OCI-LY7 (cell line): Measurements from ENCODE around the gene TAMM41. TPM values are rescaled to one million over a fixed set of nuclear protein-coding genes. Genes with fewer than 3 reads are reported as not detected.
"Not testable (repeated sequence)": the region's sequence is repeated elsewhere in the genome, so short reads cannot be mapped to it uniquely, and the experiment has no call there.

ENCODE experiments used
- BruUV-seq: library from RNA; stranded (reverse); fragments of 400-500 nt; replicated peaks from 2 replicates; lab custom pipeline; 2021; lab: Mats Ljungman, UMichigan
- CTCF ChIA-PET: fragments of 300-600 bp; sonication (Branson Sonifier 250); formaldehyde crosslinking; loops from one replicate; lab custom pipeline; 2022; ENCODE audit warnings: antibody characterized with exemption; ENCODE audit not compliant: unreplicated experiment; lab: Charles Lee
- POLR2A ChIA-PET: fragments of 300-600 bp; sonication (Branson Sonifier 250); formaldehyde crosslinking; loops from one replicate; lab custom pipeline; 2022; ENCODE audit warnings: antibody characterized with exemption; lab: Charles Lee
- DNase-seq: peaks from one replicate; pipeline ENCODE4 v3.0.0-alpha.2; 2015; ENCODE audit warnings: low spot score
- H2AFZ ChIP-seq: fragments of 200-600 bp; sonication (generic), shearing (Covaris generic); 2 replicates; pipeline ENCODE4 v1.6.1; 2014; ENCODE audit warnings: mild to moderate bottlenecking, antibody characterized with exemption, low read length, moderate library complexity
- H3K27ac ChIP-seq: fragments of 200-600 bp; sonication (generic); 2 replicates; pipeline ENCODE4 v1.5.1; 2014; ENCODE audit warnings: mixed run types, low read depth, mild to moderate bottlenecking, moderate library complexity, low read length, inconsistent platforms; ENCODE audit not compliant: poor library complexity, severe bottlenecking
- H3K36me3 ChIP-seq: fragments of 200-600 bp; sonication (generic); 2 replicates; pipeline ENCODE4 v1.6.1; 2014; ENCODE audit warnings: mild to moderate bottlenecking, antibody characterized with exemption, low read length, moderate library complexity, mixed read lengths; ENCODE audit not compliant: insufficient read depth
- H3K4me1 ChIP-seq: fragments of 200-600 bp; sonication (generic); 2 replicates; pipeline ENCODE4 v1.5.1; 2014; ENCODE audit warnings: mild to moderate bottlenecking, low read length; ENCODE audit not compliant: insufficient read depth, poor library complexity, severe bottlenecking
- H3K4me2 ChIP-seq: fragments of 200-600 bp; sonication (generic); 2 replicates; pipeline ENCODE4 v1.6.1; 2014; ENCODE audit warnings: mild to moderate bottlenecking, low read length
- H3K4me3 ChIP-seq: fragments of 200-600 bp; sonication (generic); 2 replicates; pipeline ENCODE4 v1.5.1; 2014; ENCODE audit warnings: mild to moderate bottlenecking, low read depth, low read length; ENCODE audit not compliant: poor library complexity, severe bottlenecking
- H3K79me2 ChIP-seq: fragments of 200-600 bp; sonication (generic); 2 replicates; pipeline ENCODE4 v1.6.1; 2016; ENCODE audit warnings: low read depth, mild to moderate bottlenecking, low read length, moderate library complexity, mixed read lengths; ENCODE audit not compliant: insufficient read depth
- H3K9me2 ChIP-seq: fragments of 200-600 bp; sonication (generic); 2 replicates; pipeline ENCODE4 v1.6.1; 2016; ENCODE audit warnings: mild to moderate bottlenecking, low read length, mixed read lengths; ENCODE audit not compliant: insufficient read depth
- H3K9me3 ChIP-seq: fragments of 200-600 bp; sonication (generic); 2 replicates; pipeline ENCODE4 v1.6.1; 2014; ENCODE audit warnings: mild to moderate bottlenecking, mixed run types, low read length, mixed read lengths
- H4K20me1 ChIP-seq: fragments of 200-600 bp; sonication (generic); 2 replicates; pipeline ENCODE4 v1.6.1; 2014; ENCODE audit warnings: mild to moderate bottlenecking, antibody characterized with exemption, low read length, moderate library complexity, mixed read lengths; ENCODE audit not compliant: insufficient read depth
- CTCF ChIP-seq: fragments of 200-600 bp; sonication (generic); conservative IDR thresholded peaks from 2 replicates; pipeline ENCODE4 v1.5.1; 2014; ENCODE audit warnings: mild to moderate bottlenecking, antibody characterized with exemption, low read length, moderate library complexity, mixed read lengths
- EZH2phosphoT487 ChIP-seq: fragments of 200-600 bp; sonication (generic); IDR thresholded peaks from 2 replicates; pipeline ENCODE4 v1.6.1; 2018; ENCODE audit warnings: low read depth, borderline replicate concordance, mild to moderate bottlenecking, mixed run types, antibody characterized with exemption, low read length, moderate library complexity, mixed read lengths
- intact Hi-C: fragments of 100-400 bp; cut with micrococcal nuclease; formaldehyde crosslinking; loops from one replicate; pipeline ENCODE4 v1.10.0; 2022; ENCODE audit not compliant: unreplicated experiment
- small RNA-seq: library from RNA; depleted of rRNA; stranded (forward); fragments of <200 nt; gene quantifications from one replicate; pipeline ENCODE3, GENCODE V24; 2014
- total RNA-seq, 2 experiments: library from RNA; depleted of rRNA in 1 of 2; stranded (reverse); fragments of >200 nt in 1 of 2; shearing (Covaris generic) in 1 of 2; gene quantifications; 2 replicates each; pipeline ENCODE4 v1.2.3, GENCODE V29; 2014 to 2022

TAMM41 gene
- total RNA-seq, 2 experiments from 2014 or later = 14.6 to 47.9 TPM

- no peak for DNase-seq
- Histone ChIP-seq H3K4me1 (no peaks in the 10 kb centered on the region), H3K4me2 (no peak overlapping the region), H3K36me3 (no peaks in the 10 kb centered on the region), H2AFZ (no peak overlapping the region), H3K27ac (no peak overlapping the region), H3K9me3 (no peaks in the 10 kb centered on the region), H3K9me2 (no peaks in the 10 kb centered on the region), H4K20me1 (no peaks in the 10 kb centered on the region), H3K79me2 (no peaks in the 10 kb centered on the region), H3K4me3 (no peak overlapping the region)
- TF ChIP-seq CTCF = no peak
- no peak for TF ChIP-seq EZH2phosphoT487
- no TSS peak for BruUV-seq
- ChIA-PET POLR2A (no interaction called here), CTCF (no interaction called here)
- intact Hi-C loops = no loop called here
Observed at GRCh38 chr3:11755276-11755675, 91.4 kb downstream of the TAMM41 start.

- H3K9me3 ChIP-seq, DNase-seq, intact Hi-C loops, H3K4me1 ChIP-seq, CTCF ChIA-PET, BruUV-seq, H3K27ac ChIP-seq, H3K36me3 ChIP-seq, H3K4me3 ChIP-seq, H3K9me2 ChIP-seq, H2AFZ ChIP-seq, H3K4me2 ChIP-seq, H4K20me1 ChIP-seq, H3K79me2 ChIP-seq: not testable (repeated sequence)
- POLR2A ChIA-PET = interaction anchor here (0.6 to 0.8 kb wide), 2 partner anchors 18 to 311 kb away, joined by 5 to 9 read pairs; no protein-coding TSS in a partner anchor
Observed at GRCh38 chr3:11752254-11752653, 94.4 kb downstream of the TAMM41 start.

- BruUV-seq, H3K9me2 ChIP-seq: not testable (repeated sequence)
Observed at GRCh38 chr3:11748306-11748705, 98.4 kb downstream of the TAMM41 start.

More at GRCh38 chr3:11748306-11748705, 98.4 kb downstream of the TAMM41 start:
- DNase-seq, H3K4me2 ChIP-seq, H4K20me1 ChIP-seq, H3K36me3 ChIP-seq, H2AFZ ChIP-seq, POLR2A ChIA-PET, H3K4me1 ChIP-seq, H3K79me2 ChIP-seq, intact Hi-C loops, CTCF ChIA-PET, H3K9me3 ChIP-seq, H3K27ac ChIP-seq, H3K4me3 ChIP-seq: not testable (repeated sequence)

Small RNA genes within 50 kb of the gene (small RNA-seq; reads per million reads assigned to genes)
- not detected for gene CYCSP12

Other genes with a start within 250 kb of the TAMM41 start
- 27.9 and 36.1 TPM in 2 replicates for gene VGLL4, start 203.0 kb downstream of the TAMM41 start, total RNA-seq (2014; rRNA removed; shearing (Covaris generic))
- 55.9 and 74.5 TPM in 2 replicates for gene VGLL4, start 203.0 kb downstream of the TAMM41 start, total RNA-seq (2022)
- not detected in 2 replicates for gene SYN2, start 157.5 kb upstream of the TAMM41 start, total RNA-seq (2014; rRNA removed; shearing (Covaris generic))
- gene SYN2, start 157.5 kb upstream of the TAMM41 start, total RNA-seq (2022) = not detected in 2 replicates